H9 (cell line): Measurements from ENCODE around the gene LRRC71. TPM values are rescaled to one million over a fixed set of nuclear protein-coding genes. Genes with fewer than 3 reads are reported as not detected.

Experiments
- DNase-seq: peaks from one replicate; pipeline ENCODE4 v3.0.0-alpha.2; 2017
- H2AFZ ChIP-seq: one replicate; pipeline ENCODE4 v1.6.1; 2013; ENCODE audit warnings: mild to moderate bottlenecking, low read length, control low read depth, moderate library complexity
- H2AK5ac ChIP-seq: 2 replicates; pipeline ENCODE4 v1.6.1; 2013; ENCODE audit warnings: low read length, control low read depth, mixed read lengths; ENCODE audit not compliant: insufficient read length
- H2BK120ac ChIP-seq: one replicate; pipeline ENCODE4 v1.6.1; 2013; ENCODE audit warnings: low read depth, mild to moderate bottlenecking, low read length, control low read depth, inconsistent platforms; ENCODE audit not compliant: poor library complexity, severe bottlenecking
- H2BK12ac ChIP-seq: 2 replicates; pipeline ENCODE4 v1.6.1; 2013; ENCODE audit warnings: low read length, control low read depth, mixed read lengths, low read depth; ENCODE audit not compliant: insufficient read length
- H2BK15ac ChIP-seq: 2 replicates; pipeline ENCODE4 v1.6.1; 2013; ENCODE audit warnings: low read depth, low read length, control low read depth
- H2BK20ac ChIP-seq: one replicate; pipeline ENCODE4 v1.6.1; 2013; ENCODE audit warnings: low read depth, mild to moderate bottlenecking, low read length, control low read depth, inconsistent platforms; ENCODE audit not compliant: poor library complexity, severe bottlenecking
- H2BK5ac ChIP-seq: 2 replicates; pipeline ENCODE4 v1.6.1; 2013; ENCODE audit warnings: low read length, control low read depth, mixed read lengths; ENCODE audit not compliant: insufficient read length
- H3K14ac ChIP-seq: 2 replicates; pipeline ENCODE4 v1.6.1; 2013; ENCODE audit warnings: low read length, control low read depth; ENCODE audit not compliant: insufficient read depth
- H3K18ac ChIP-seq: 2 replicates; pipeline ENCODE4 v1.6.1; 2013; ENCODE audit warnings: low read depth, mild to moderate bottlenecking, mixed read lengths, low read length, control low read depth; ENCODE audit not compliant: insufficient read length
- H3K23ac ChIP-seq: 2 replicates; pipeline ENCODE4 v1.6.1; 2013; ENCODE audit warnings: low read length, control low read depth, mixed read lengths, low read depth; ENCODE audit not compliant: insufficient read length
- H3K23me2 ChIP-seq: 2 replicates; pipeline ENCODE4 v1.6.1; 2013; ENCODE audit warnings: low read depth, mild to moderate bottlenecking, mixed read lengths, low read length, control low read depth; ENCODE audit not compliant: insufficient read length, poor library complexity, severe bottlenecking
- H3K27ac ChIP-seq: 2 replicates; pipeline ENCODE4 v1.5.1; 2013; ENCODE audit warnings: low read length, control low read depth, mixed read lengths, low read depth; ENCODE audit not compliant: insufficient read length
- H3K27me3 ChIP-seq: 2 replicates; pipeline ENCODE4 v1.6.1; 2013; ENCODE audit warnings: low read length, control low read depth, inconsistent platforms; ENCODE audit not compliant: insufficient read depth
- H3K4ac ChIP-seq: 2 replicates; pipeline ENCODE4 v1.6.1; 2013; ENCODE audit warnings: low read depth, mild to moderate bottlenecking, control low read depth, inconsistent platforms, low read length, moderate library complexity
- H3K4me1 ChIP-seq: 2 replicates; pipeline ENCODE4 v1.6.1; 2013; ENCODE audit warnings: low read length, control low read depth, inconsistent platforms; ENCODE audit not compliant: insufficient read depth
- H3K4me2 ChIP-seq: 2 replicates; pipeline ENCODE4 v1.6.1; 2013; ENCODE audit warnings: low read length, control low read depth, mixed read lengths; ENCODE audit not compliant: insufficient read length, insufficient read depth
- H3K56ac ChIP-seq: 2 replicates; pipeline ENCODE4 v1.6.1; 2013; ENCODE audit warnings: low read depth, mild to moderate bottlenecking, mixed read lengths, low read length, control low read depth; ENCODE audit not compliant: insufficient read length
- H3K79me1 ChIP-seq: 2 replicates; pipeline ENCODE4 v1.6.1; 2013; ENCODE audit warnings: low read depth, mild to moderate bottlenecking, moderate library complexity, low read length, control low read depth, inconsistent platforms; ENCODE audit not compliant: insufficient read depth, poor library complexity, severe bottlenecking
- H3K79me2 ChIP-seq: 2 replicates; pipeline ENCODE4 v1.6.1; 2013; ENCODE audit warnings: low read length, control low read depth, inconsistent platforms; ENCODE audit not compliant: insufficient read depth
- H3K9ac ChIP-seq: 2 replicates; pipeline ENCODE4 v1.6.1; 2013; ENCODE audit warnings: low read length, control low read depth, mixed read lengths; ENCODE audit not compliant: insufficient read length; ENCODE audit errors: extremely low read depth
- H3K9me3 ChIP-seq: one replicate; pipeline ENCODE4 v1.6.1; 2013; ENCODE audit warnings: low read depth, low read length, inconsistent platforms; ENCODE audit not compliant: control insufficient read depth
- H3T11ph ChIP-seq: one replicate; pipeline ENCODE4 v1.6.1; 2013; ENCODE audit warnings: mild to moderate bottlenecking, low read length, control low read depth, inconsistent platforms
- H4K20me1 ChIP-seq: one replicate; pipeline ENCODE4 v1.6.1; 2013; ENCODE audit not compliant: control insufficient read depth, insufficient read length, insufficient read depth
- H4K5ac ChIP-seq: 2 replicates; pipeline ENCODE4 v1.6.1; 2013; ENCODE audit warnings: low read depth, mild to moderate bottlenecking, mixed read lengths, low read length, control low read depth; ENCODE audit not compliant: insufficient read length
- H4K8ac ChIP-seq: replicated peaks from 2 replicates; pipeline ENCODE4 v1.6.1; 2013; ENCODE audit warnings: low read length, control low read depth, mixed read lengths, low read depth; ENCODE audit not compliant: insufficient read length
- H4K91ac ChIP-seq: 2 replicates; pipeline ENCODE4 v1.6.1; 2013; ENCODE audit warnings: low read depth, mild to moderate bottlenecking, moderate library complexity, mixed read lengths, low read length, control low read depth; ENCODE audit not compliant: insufficient read length
- H3K27ac Mint-ChIP-seq, 3 experiments: 2 replicates in 2 of 3; 3 replicates in 1 of 3; pipeline ENCODE4 v1.8.0; 2020 to 2021; ENCODE audit warnings: mixed read lengths in 3 of 3, mild to moderate bottlenecking in 1 of 3, moderate library complexity in 1 of 3
- H3K27me3 Mint-ChIP-seq: 2 replicates; pipeline ENCODE4 v1.8.0; 2021; ENCODE audit warnings: low read depth, mild to moderate bottlenecking, moderate library complexity, mixed read lengths
- H3K36me3 Mint-ChIP-seq, 3 experiments: 2 replicates in 2 of 3; 3 replicates in 1 of 3; pipeline ENCODE4 v1.8.0; 2020 to 2021; ENCODE audit warnings: low read depth in 3 of 3, mixed read lengths in 3 of 3; ENCODE audit not compliant: insufficient read depth in 1 of 3
- H3K4me1 Mint-ChIP-seq, 2 experiments: 2 replicates each; pipeline ENCODE4 v1.8.0; 2020; ENCODE audit warnings: mixed read lengths in 2 of 2
- H3K4me3 Mint-ChIP-seq, 2 experiments: 2 replicates in 1 of 2; 3 replicates in 1 of 2; pipeline ENCODE4 v1.8.0; 2020 to 2021; ENCODE audit warnings: mild to moderate bottlenecking in 2 of 2, mixed read lengths in 2 of 2, moderate library complexity in 1 of 2
- H3K9me3 Mint-ChIP-seq, 2 experiments: 2 replicates in 1 of 2; 3 replicates in 1 of 2; pipeline ENCODE4 v1.8.0; 2020; ENCODE audit warnings: mild to moderate bottlenecking in 2 of 2, mixed read lengths in 2 of 2, moderate library complexity in 1 of 2
- WGBS: extraction: QIAGEN DNeasy Blood & Tissue Kit; methylation state at CpG from one replicate; pipeline ENCODE4 v1.1.7; 2013; ENCODE audit warnings: missing lambda C conversion rate, low lambda C conversion rate, mixed read lengths; ENCODE audit not compliant: insufficient read length; ENCODE audit errors: extremely low coverage; 5-methylcytosine and 5-hydroxymethylcytosine counted together
- total RNA-seq: library from RNA; stranded (reverse); gene quantifications from 2 replicates; pipeline ENCODE4 v1.2.1, GENCODE V29; 2021
- TF ChIP-seq, protein P1 (sequence below): fragments of 200-600 bp; sonication (generic); conservative IDR thresholded peaks from 3 replicates; pipeline ENCODE4 v1.8.0; 2021; ENCODE audit warnings: antibody characterized with exemption, mild to moderate bottlenecking

Gene LRRC71
- total RNA-seq, 1 experiment from 2014 or later: not detected

DNA sequence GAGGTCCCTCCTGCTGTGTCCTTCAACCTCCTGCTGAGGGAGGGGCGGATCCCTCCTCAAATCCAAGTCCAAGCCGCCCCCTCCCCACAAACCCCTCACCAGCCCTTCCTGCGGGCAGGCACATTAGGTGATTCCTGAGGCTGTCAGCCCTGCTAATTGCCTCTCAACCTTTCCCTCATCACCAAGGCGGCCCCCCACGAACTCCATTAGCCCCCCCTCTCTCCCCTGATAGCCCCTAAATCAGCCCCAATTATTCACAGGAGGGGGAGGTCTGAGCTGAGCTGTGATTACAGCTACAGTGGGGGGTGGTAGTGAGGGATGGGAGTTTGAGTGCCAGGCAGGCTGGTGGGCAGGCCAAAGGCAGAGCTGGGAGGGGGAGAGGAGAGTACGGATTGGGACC, 32.7 kb upstream of the LRRC71 start:
- H3K36me3 Mint-ChIP-seq: no peaks in the 10 kb centered on the region
- no peak overlapping the region for H3K14ac ChIP-seq
- peak overlapping the region in 1 of 2 experiments; percentile 63; a peak in 1 of 5 replicates for H3K4me3 Mint-ChIP-seq
- no peak overlapping the region for H2BK20ac ChIP-seq
- H3K23me2 ChIP-seq: no peaks in the 10 kb centered on the region
- H3K18ac ChIP-seq: no peak overlapping the region
- no peak overlapping the region for H3K23ac ChIP-seq
- no peak overlapping the region for H2BK5ac ChIP-seq
- H2AK5ac ChIP-seq: no peak overlapping the region
- H2BK15ac ChIP-seq: no peak overlapping the region
- no peak overlapping the region for H3K9ac ChIP-seq
- DNase-seq: no peak
- no peak overlapping the region for H2AFZ ChIP-seq
- H3K79me2 ChIP-seq: no peaks in the 10 kb centered on the region
- H3T11ph ChIP-seq: no peak overlapping the region
- no peaks in the 10 kb centered on the region for H4K20me1 ChIP-seq
- H3K4me2 ChIP-seq: peak overlapping the region; percentile 19
- H4K8ac ChIP-seq: no peak overlapping the region
- no peak overlapping the region for H3K27ac Mint-ChIP-seq
- no peak overlapping the region for H2BK120ac ChIP-seq
- H3K79me1 ChIP-seq: no peaks in the 10 kb centered on the region
- H3K56ac ChIP-seq: no peak overlapping the region
- H2BK12ac ChIP-seq: no peak overlapping the region
- no peaks in the 10 kb centered on the region for H3K9me3 ChIP-seq
- no CpG with 5 or more reads among the region's 6 CpGs for WGBS
- TF ChIP-seq, protein P1, sequence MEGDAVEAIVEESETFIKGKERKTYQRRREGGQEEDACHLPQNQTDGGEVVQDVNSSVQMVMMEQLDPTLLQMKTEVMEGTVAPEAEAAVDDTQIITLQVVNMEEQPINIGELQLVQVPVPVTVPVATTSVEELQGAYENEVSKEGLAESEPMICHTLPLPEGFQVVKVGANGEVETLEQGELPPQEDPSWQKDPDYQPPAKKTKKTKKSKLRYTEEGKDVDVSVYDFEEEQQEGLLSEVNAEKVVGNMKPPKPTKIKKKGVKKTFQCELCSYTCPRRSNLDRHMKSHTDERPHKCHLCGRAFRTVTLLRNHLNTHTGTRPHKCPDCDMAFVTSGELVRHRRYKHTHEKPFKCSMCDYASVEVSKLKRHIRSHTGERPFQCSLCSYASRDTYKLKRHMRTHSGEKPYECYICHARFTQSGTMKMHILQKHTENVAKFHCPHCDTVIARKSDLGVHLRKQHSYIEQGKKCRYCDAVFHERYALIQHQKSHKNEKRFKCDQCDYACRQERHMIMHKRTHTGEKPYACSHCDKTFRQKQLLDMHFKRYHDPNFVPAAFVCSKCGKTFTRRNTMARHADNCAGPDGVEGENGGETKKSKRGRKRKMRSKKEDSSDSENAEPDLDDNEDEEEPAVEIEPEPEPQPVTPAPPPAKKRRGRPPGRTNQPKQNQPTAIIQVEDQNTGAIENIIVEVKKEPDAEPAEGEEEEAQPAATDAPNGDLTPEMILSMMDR: no peak
- peaks cover 40 to 62% of the 10 kb centered on the region in 2 experiments for H3K4me1 Mint-ChIP-seq
- no peak overlapping the region for H3K4ac ChIP-seq
- no peak overlapping the region for H3K27ac ChIP-seq
- peaks cover 2% of the 10 kb centered on the region; the same call in 1 of the 2 replicates for H3K4me1 ChIP-seq
- no peaks in the 10 kb centered on the region; a peak in 2 of 5 replicates for H3K9me3 Mint-ChIP-seq
- peaks cover 80% of the 10 kb centered on the region for H3K27me3 Mint-ChIP-seq
- H3K27me3 ChIP-seq: peaks cover 10% of the 10 kb centered on the region; the same call in 1 of the 2 replicates
- no peak overlapping the region for H4K5ac ChIP-seq
- H4K91ac ChIP-seq: no peak overlapping the region
